H1 (cell line): ENCODE data around the gene NKIRAS2. TPM values are rescaled to one million over a fixed set of nuclear protein-coding genes. Genes with fewer than 3 reads are reported as not detected.

Experiments
- CTCF ChIA-PET: fragments of 300-600 bp; sonication (Branson Sonifier 250); formaldehyde crosslinking; loops from one replicate; lab custom pipeline; 2021; ENCODE audit not compliant: partially characterized antibody; lab: Charles Lee
- POLR2A ChIA-PET: fragments of 300-600 bp; sonication (Branson Sonifier 250); formaldehyde crosslinking; loops from one replicate; lab custom pipeline; 2021; ENCODE audit warnings: inconsistent platforms; ENCODE audit not compliant: partially characterized antibody; lab: Charles Lee
- DNase-seq, 2 experiments: peaks; one replicate each; pipeline versions ENCODE4 v3.0.0 to v3.0.0-alpha.2; 2010 to 2022; ENCODE audit warnings: low spot score in 2 of 2, low read depth in 1 of 2, mixed read lengths in 1 of 2
- FAIRE-seq: peaks from 2 replicates; lab custom pipeline; 2011; peaks lifted over from hg19 to GRCh38; lab: Jason Lieb, UNC
- H2AFZ ChIP-seq: 2 replicates; pipeline ENCODE4 v1.8.1; 2012; ENCODE audit warnings: low read length, inconsistent platforms
- H2AK5ac ChIP-seq: 2 replicates; pipeline ENCODE4 v1.6.1; 2013; ENCODE audit warnings: low read depth, low read length
- H2BK120ac ChIP-seq: replicated peaks from 2 replicates; pipeline ENCODE3; 2013; ENCODE audit warnings: low read depth, low read length, inconsistent platforms
- H2BK12ac ChIP-seq: 2 replicates; pipeline ENCODE4 v1.6.1; 2013; ENCODE audit warnings: low read depth, low read length
- H2BK15ac ChIP-seq: 2 replicates; pipeline ENCODE4 v1.6.1; 2013; ENCODE audit warnings: low read length
- H2BK20ac ChIP-seq: 2 replicates; pipeline ENCODE4 v1.6.1; 2013; ENCODE audit warnings: low read length
- H2BK5ac ChIP-seq: 2 replicates; pipeline ENCODE4 v1.6.1; 2013; ENCODE audit warnings: low read depth, low read length
- H3K14ac ChIP-seq: 2 replicates; pipeline ENCODE4 v1.6.1; 2013; ENCODE audit warnings: inconsistent platforms; ENCODE audit not compliant: insufficient read length
- H3K18ac ChIP-seq: 2 replicates; pipeline ENCODE4 v1.6.1; 2013; ENCODE audit warnings: low read length; ENCODE audit errors: extremely low read depth
- H3K23ac ChIP-seq: 2 replicates; pipeline ENCODE4 v1.6.1; 2013; ENCODE audit warnings: inconsistent platforms; ENCODE audit not compliant: insufficient read length
- H3K23me2 ChIP-seq: 2 replicates; pipeline ENCODE4 v1.6.1; 2013; ENCODE audit warnings: low read depth, low read length
- H3K27ac ChIP-seq: 2 replicates; pipeline ENCODE4 v1.6.1; 2011; ENCODE audit warnings: low read depth, low read length, inconsistent platforms
- H3K27me3 ChIP-seq, 4 experiments: replicated peaks in 1 of 4; 1 replicate in 1 of 4; 2 replicates in 3 of 4; pipeline versions ENCODE4 v1.6.1 to v1.8.1; 2011 to 2013; ENCODE audit warnings: low read length in 3 of 4, mild to moderate bottlenecking in 3 of 4, inconsistent platforms in 2 of 4, mixed read lengths in 2 of 4, moderate library complexity in 1 of 4; ENCODE audit not compliant: control insufficient read depth in 3 of 4, insufficient read depth in 3 of 4; ENCODE audit errors: extremely low read depth in 1 of 4
- H3K36me3 ChIP-seq, 4 experiments: 2 replicates each; pipeline versions ENCODE4 v1.6.1 to v1.8.1; 2011 to 2013; ENCODE audit warnings: mild to moderate bottlenecking in 4 of 4, low read length in 3 of 4, moderate library complexity in 2 of 4, control low read depth in 1 of 4, inconsistent platforms in 1 of 4; ENCODE audit not compliant: insufficient read depth in 4 of 4, control insufficient read depth in 2 of 4
- H3K4ac ChIP-seq: replicated peaks from 2 replicates; pipeline ENCODE3; 2013; ENCODE audit warnings: low read length, low read depth, mixed read lengths, inconsistent platforms; ENCODE audit not compliant: insufficient read length
- H3K4me1 ChIP-seq, 4 experiments: replicated peaks in 1 of 4; 1 replicate in 1 of 4; 2 replicates in 3 of 4; pipeline versions ENCODE4 v1.6.1 to v1.8.1; 2011 to 2013; ENCODE audit warnings: low read length in 3 of 4, inconsistent platforms in 2 of 4, mixed read lengths in 1 of 4; ENCODE audit not compliant: insufficient read depth in 4 of 4, control insufficient read depth in 3 of 4
- H3K4me2 ChIP-seq, 2 experiments: 2 replicates each; pipeline versions ENCODE4 v1.6.1 to v1.8.1; 2011 to 2013; ENCODE audit warnings: low read depth in 2 of 2, low read length in 2 of 2, control low read depth in 1 of 2, inconsistent platforms in 1 of 2, mild to moderate bottlenecking in 1 of 2; ENCODE audit not compliant: insufficient read depth in 1 of 2
- H3K4me3 ChIP-seq, 4 experiments: fragments of 200-600, 300-600 bp in 1 of 4; sonication (generic), shearing (Covaris generic), sonication (Bioruptor Twin) in 1 of 4; 2 replicates each; pipeline versions ENCODE4 v1.5.1 to v1.8.1; 2011 to 2016; ENCODE audit warnings: low read length in 4 of 4, low read depth in 3 of 4, control low read depth in 2 of 4, inconsistent platforms in 2 of 4, mild to moderate bottlenecking in 2 of 4, mixed read lengths in 1 of 4, moderate library complexity in 1 of 4; ENCODE audit not compliant: insufficient read depth in 2 of 4; ENCODE audit errors: extremely low read depth in 1 of 4
- H3K56ac ChIP-seq: replicated peaks from 2 replicates; pipeline ENCODE3; 2013; ENCODE audit warnings: low read depth, mild to moderate bottlenecking, mixed read lengths, low read length, inconsistent platforms; ENCODE audit not compliant: insufficient read length
- H3K79me1 ChIP-seq: 2 replicates; pipeline ENCODE4 v1.6.1; 2013; ENCODE audit warnings: low read depth, low read length, control low read depth
- H3K79me2 ChIP-seq, 2 experiments: 2 replicates each; pipeline versions ENCODE4 v1.6.1 to v1.8.1; 2012 to 2013; ENCODE audit warnings: low read length in 2 of 2, mild to moderate bottlenecking in 2 of 2, inconsistent platforms in 1 of 2; ENCODE audit not compliant: insufficient read depth in 2 of 2, control insufficient read depth in 1 of 2
- H3K9ac ChIP-seq, 4 experiments: replicated peaks in 1 of 4; 1 replicate in 1 of 4; 2 replicates in 3 of 4; pipeline versions ENCODE4 v1.6.1 to v1.8.1; 2011 to 2013; ENCODE audit warnings: low read depth in 3 of 4, low read length in 3 of 4, control low read depth in 2 of 4, mild to moderate bottlenecking in 2 of 4, moderate library complexity in 2 of 4, inconsistent platforms in 1 of 4; ENCODE audit errors: extremely low read depth in 1 of 4
- H3K9me3 ChIP-seq, 2 experiments: 2 replicates each; pipeline versions ENCODE4 v1.6.1 to v1.8.1; 2012 to 2013; ENCODE audit warnings: mild to moderate bottlenecking in 2 of 2, moderate library complexity in 2 of 2, control low read depth in 1 of 2, inconsistent platforms in 1 of 2, low read depth in 1 of 2, low read length in 1 of 2, mixed read lengths in 1 of 2; ENCODE audit not compliant: insufficient read depth in 2 of 2
- H4K20me1 ChIP-seq, 2 experiments: replicated peaks in 1 of 2; 2 replicates each; pipeline versions ENCODE3 to v1.8.1; 2011 to 2013; ENCODE audit warnings: inconsistent platforms in 2 of 2, low read length in 2 of 2, mild to moderate bottlenecking in 1 of 2; ENCODE audit not compliant: insufficient read depth in 2 of 2, control insufficient read depth in 1 of 2
- H4K5ac ChIP-seq: 2 replicates; pipeline ENCODE4 v1.6.1; 2013; ENCODE audit warnings: low read length, low read depth, mixed read lengths, inconsistent platforms; ENCODE audit not compliant: insufficient read length
- H4K8ac ChIP-seq: 2 replicates; pipeline ENCODE4 v1.8.0; 2013; ENCODE audit warnings: mild to moderate bottlenecking, moderate library complexity, low read length, inconsistent platforms; ENCODE audit not compliant: insufficient read depth; ENCODE audit errors: extremely low read depth
- H4K91ac ChIP-seq: replicated peaks from 2 replicates; pipeline ENCODE3; 2013; ENCODE audit warnings: low read length, mixed read lengths, inconsistent platforms; ENCODE audit not compliant: insufficient read length
- ATF3 ChIP-seq: IDR thresholded peaks from 2 replicates; pipeline ENCODE4 v1.6.1; 2011; ENCODE audit warnings: low read depth, mild to moderate bottlenecking, low read length; ENCODE audit not compliant: insufficient read depth
- NANOG ChIP-seq: IDR thresholded peaks from 2 replicates; pipeline ENCODE4 v1.6.1; 2011; ENCODE audit warnings: low read length, low read depth, mild to moderate bottlenecking, inconsistent platforms; ENCODE audit not compliant: insufficient read depth, poor library complexity, severe bottlenecking
- POU5F1 ChIP-seq: IDR thresholded peaks from 2 replicates; pipeline ENCODE4 v1.6.1; 2011; ENCODE audit warnings: low read depth, mild to moderate bottlenecking, low read length, moderate library complexity
- WGBS, 2 experiments: shearing (Covaris generic) in 1 of 2; methylation state at CpG; one replicate each; pipeline versions ENCODE4 v1.1.6 to v1.1.7; 2013 to 2015; ENCODE audit warnings: low lambda C conversion rate in 2 of 2, mixed read lengths in 2 of 2, inconsistent platforms in 1 of 2, low coverage in 1 of 2, missing lambda C conversion rate in 1 of 2; ENCODE audit not compliant: insufficient replicate concordance in 2 of 2, insufficient coverage in 1 of 2, insufficient read length in 1 of 2; ENCODE audit errors: extremely low coverage in 1 of 2, missing lambda C conversion rate in 1 of 2; 5-methylcytosine and 5-hydroxymethylcytosine counted together
- polyA plus RNA-seq, 7 experiments: library from polyadenylated mRNA; depleted of rRNA in 3 of 7; stranded (reverse) in 5 of 7; unstranded in 2 of 7; fragments of >200 nt in 5 of 7; fragments of 200-250 nt in 2 of 7; gene quantifications; 1 replicate in 5 of 7; 2 replicates in 1 of 7; 4 replicates in 1 of 7; pipeline versions ENCODE4 v1.2.1 to v1.2.3, GENCODE V29; 2011 to 2013; ENCODE audit warnings: missing spikeins in 2 of 7, mixed read lengths in 2 of 7
- total RNA-seq: library from RNA; stranded (reverse); fragmentation: NEBNext Ultra II Directional; extraction: Animal tissue kit (Norgen Biotek cat#: 25700); gene quantifications from 2 replicates; pipeline ENCODE4 v1.2.1, GENCODE V29; 2021

NKIRAS2 gene
- total and polyA plus RNA-seq, 2 of the 8 experiments (the other 6 are each of a cell fraction or from before 2014, with no cell fraction given): 34.5 to 51.1 TPM

- Histone ChIP-seq H2BK12ac (0 out of 2 replicates have a peak overlapping the region, but pooled peaks have one; percentile 17), H3K27me3 (no peaks in the 10 kb centered on the region; a peak in 2 of 7 replicates), H2BK15ac (no peak overlapping the region), H3K79me2 (no peaks in the 10 kb centered on the region), H3K9ac (no peak overlapping the region), H2BK20ac (no peak overlapping the region), H4K91ac (no peak overlapping the region), H4K8ac (peak overlapping the region; percentile 63; the same call in 1 of the 2 replicates), H3K4me1 (peaks cover 0 to 29% (median 8%) of the 10 kb centered on the region in 4 experiments; a peak in 6 of 7 replicates), H3K23me2 (no peaks in the 10 kb centered on the region), H3K4me3 (no peak overlapping the region), H4K20me1 (no peaks in the 10 kb centered on the region), H3K36me3 (no peaks in the 10 kb centered on the region), H3K27ac (no peak overlapping the region), H3K56ac (no peak overlapping the region), H3K18ac (no peak overlapping the region), H3K9me3 (no peaks in the 10 kb centered on the region), H3K14ac (no peak overlapping the region), H3K4ac (no peak overlapping the region), H3K79me1 (no peaks in the 10 kb centered on the region), H3K23ac (no peak overlapping the region), H3K4me2 (no peak overlapping the region), H2BK5ac (no peak overlapping the region), H4K5ac (no peak overlapping the region), H2AK5ac (no peak overlapping the region), H2AFZ (no peak overlapping the region), H2BK120ac (no peak overlapping the region)
- POLR2A ChIA-PET: interaction anchor here (1.3 to 1.7 kb wide), 2 partner anchors 13 to 41 kb away, joined by 3 to 5 read pairs; partner anchors contain the start of gene DNAJC7
- CTCF ChIA-PET: interaction anchor here (1.0 to 17.0 kb wide), 6 partner anchors 9 to 55 kb away, joined by 4 to 381 read pairs (median 50); partner anchors contain the start of genes DHX58, HSPB9 and KAT2A
- DNase-seq (no peak), FAIRE-seq (no peak)
- 75% methylated on average over 7 of the region's 7 CpGs; no CpG with 5 or more reads in 1 of the 2 experiments for WGBS, 2 experiments
- TF ChIP-seq ATF3 (no peak), NANOG (no peak), POU5F1 (no peak)
Measured at GRCh38 chr17:42058063-42058462, 38.2 kb downstream of the NKIRAS2 start.
